Lung microvascular endothelial cell (primary cell): ENCODE results near the gene ERI3. TPM values are rescaled to one million over a fixed set of nuclear protein-coding genes. Genes with fewer than 3 reads are reported as not detected.
A peak's percentile ranks its signal among the peaks of the same experiment; 100 is the strongest.

ENCODE experiments used
- DNase-seq, 2 donors: peaks; one replicate each; pipeline versions ENCODE4 v3.0.0 to v3.0.0-alpha.2; 2010; ENCODE audit warnings: low read depth in 2 of 2
- total RNA-seq: library from RNA; depleted of rRNA; stranded (reverse); fragments of >200 nt; gene quantifications from 2 replicates; pipeline ENCODE4 v1.2.1, GENCODE V29; 2014

Gene ERI3, protein sequence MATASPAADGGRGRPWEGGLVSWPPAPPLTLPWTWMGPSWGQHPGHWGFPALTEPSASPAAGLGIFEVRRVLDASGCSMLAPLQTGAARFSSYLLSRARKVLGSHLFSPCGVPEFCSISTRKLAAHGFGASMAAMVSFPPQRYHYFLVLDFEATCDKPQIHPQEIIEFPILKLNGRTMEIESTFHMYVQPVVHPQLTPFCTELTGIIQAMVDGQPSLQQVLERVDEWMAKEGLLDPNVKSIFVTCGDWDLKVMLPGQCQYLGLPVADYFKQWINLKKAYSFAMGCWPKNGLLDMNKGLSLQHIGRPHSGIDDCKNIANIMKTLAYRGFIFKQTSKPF
- total RNA-seq: 28.8 and 31.9 TPM in 2 replicates

DNA sequence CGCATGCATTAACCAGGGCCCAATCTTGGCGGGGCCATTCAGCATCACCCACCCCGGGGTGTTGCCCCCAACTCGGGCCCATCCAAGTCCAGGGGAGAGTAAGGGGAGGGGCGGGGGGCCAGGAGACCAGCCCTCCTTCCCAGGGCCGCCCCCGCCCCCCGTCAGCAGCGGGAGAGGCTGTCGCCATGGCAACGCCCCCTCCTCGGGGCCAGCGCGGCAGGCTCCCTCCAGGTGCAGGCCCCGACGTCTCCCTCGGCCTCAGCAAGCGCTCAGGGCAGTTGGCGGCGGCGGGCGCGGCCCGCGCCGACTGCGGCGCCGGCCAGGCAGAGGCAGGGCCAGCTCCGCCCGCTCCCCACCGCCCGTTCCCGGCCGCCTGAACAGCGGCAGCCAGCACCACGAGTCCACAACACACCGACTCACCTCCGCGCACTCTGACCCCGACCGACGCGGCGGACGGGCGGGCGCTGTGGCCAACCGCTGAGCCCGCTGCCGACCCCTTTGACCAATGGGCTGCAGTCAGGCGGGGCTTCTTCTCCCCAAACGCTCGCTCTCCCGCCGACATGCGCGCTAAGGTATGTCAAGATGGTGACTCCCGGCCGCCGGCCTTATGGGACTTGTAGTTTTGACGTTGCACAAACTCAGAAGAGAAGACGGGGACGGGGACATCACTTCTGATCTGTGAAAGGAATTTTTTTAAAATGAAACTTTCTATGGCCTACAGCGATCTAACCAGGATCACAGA is at the start of gene ERI3:
Gene ERI3, minus strand, starts transcription at position 418 of the 742 bp plus-strand sequence. Its CDS starts 231 bp downstream, at position 187.
- DNase-seq: peak; percentile 98

- DNase-seq: peak; percentile 48 to 84
Observed at GRCh38 chr1:44401256-44402228, 46.5 kb upstream of the ERI3 start.

DNA sequence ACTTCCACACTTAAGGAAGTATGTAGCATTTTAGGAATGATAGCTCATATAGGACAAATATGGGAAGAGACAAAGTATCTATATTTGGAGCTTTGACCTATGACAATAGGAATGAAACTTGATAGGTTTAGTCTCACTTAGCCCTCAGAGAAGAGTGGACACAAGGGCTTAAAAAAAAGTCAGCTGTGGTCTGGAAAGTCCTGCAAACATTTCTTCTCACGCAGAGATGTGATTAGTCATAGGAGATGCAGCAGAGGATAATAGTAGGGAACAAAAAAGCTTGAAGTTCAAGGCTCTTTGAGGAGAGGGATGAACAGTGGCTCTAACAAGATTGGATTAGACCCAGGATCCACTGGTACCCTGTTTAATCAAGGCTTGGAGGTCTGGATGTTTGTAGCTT is 35.2 kb upstream of the ERI3 start:
- DNase-seq: peak in 1 of 2 donors; percentile 34

- no peak for DNase-seq
Observed at GRCh38 chr1:44389437-44389836, 34.4 kb upstream of the ERI3 start.

- no peak for DNase-seq
Observed at GRCh38 chr1:44388551-44388950, 33.5 kb upstream of the ERI3 start.

GRCh38 chr1:44380666-44381177 is 25.7 kb upstream of the ERI3 start:
- DNase-seq: no peak

GRCh38 chr1:44377925-44378784 is 23.1 kb upstream of the ERI3 start:
- DNase-seq: peak; percentile 66 to 82

DNA sequence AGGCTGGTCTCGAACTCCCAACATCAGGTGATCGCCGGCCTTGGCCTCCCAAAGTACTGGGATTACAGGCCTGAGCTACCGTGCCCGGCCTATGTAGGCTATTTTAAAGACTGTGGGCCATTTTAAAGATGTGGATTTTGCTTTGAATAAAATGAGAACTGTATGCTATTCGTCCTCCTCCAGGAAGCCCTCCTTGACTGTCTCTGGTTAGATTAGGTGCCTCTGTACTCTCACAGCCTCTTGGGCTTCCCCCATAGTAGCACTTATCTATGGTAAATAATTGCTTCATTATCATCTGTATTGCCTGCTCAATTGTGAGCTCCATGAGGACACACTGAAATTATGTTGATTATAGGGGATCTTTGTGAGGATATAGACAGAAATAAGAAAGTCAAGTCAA is 20.5 kb upstream of the ERI3 start:
- no peak for DNase-seq

- DNase-seq: no peak
Observed at GRCh38 chr1:44371206-44371605, 16.1 kb upstream of the ERI3 start.

GRCh38 chr1:44368471-44369151 is 13.6 kb upstream of the ERI3 start:
- DNase-seq: no peak

GRCh38 chr1:44367944-44368343 is 12.9 kb upstream of the ERI3 start:
- no peak for DNase-seq

DNA sequence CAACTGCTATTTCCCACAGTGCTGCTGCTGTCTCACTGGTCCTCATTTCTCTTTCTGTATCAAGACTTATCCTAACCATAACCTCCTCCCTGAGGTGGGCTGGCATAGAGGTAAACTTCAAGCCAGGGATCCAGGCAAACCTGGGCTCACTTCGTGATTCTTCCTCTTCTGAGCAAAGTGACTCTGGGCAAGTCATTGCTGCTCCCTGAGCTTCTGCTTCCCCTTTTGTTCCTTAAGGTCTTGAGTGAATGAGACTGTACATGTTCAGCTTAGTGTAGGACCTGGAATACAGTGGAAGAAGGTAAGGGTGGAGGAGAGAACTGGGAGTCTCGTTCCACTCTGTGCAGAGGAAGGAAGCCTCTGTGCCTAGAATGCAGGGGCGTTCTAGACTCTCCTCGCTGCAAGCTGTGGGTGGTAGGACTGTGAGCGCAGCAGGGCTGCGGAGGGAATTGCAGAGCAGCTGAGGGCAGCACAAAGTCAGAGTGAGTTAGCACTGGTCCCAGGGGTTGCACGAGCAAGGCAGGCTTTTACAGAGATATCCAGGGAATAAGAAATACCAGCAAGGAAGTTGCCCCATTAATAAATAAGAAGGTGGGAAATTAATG is 11.4 kb upstream of the ERI3 start:
- no peak for DNase-seq

DNA sequence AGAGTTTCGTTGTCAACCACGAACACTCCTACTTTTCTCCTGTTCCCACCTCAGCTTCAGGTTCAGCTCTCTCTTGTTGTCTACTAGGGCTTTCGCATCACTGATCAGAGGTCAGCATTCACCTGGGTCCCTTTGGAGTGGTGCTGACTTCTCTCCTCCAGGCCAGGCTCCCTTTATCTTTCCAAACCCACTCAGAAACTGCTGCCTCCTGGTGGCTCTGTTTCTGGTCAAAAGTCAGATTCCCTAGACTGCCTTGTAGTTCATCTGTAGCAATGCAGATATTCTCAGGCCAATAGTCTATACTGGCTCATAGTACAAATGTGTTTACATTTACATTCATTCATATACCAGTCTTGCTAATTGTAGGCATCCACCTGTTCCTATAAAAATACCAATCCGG is 6.4 kb upstream of the ERI3 start:
- peak; percentile 7 to 9 for DNase-seq

- no peak for DNase-seq
Observed at GRCh38 chr1:44359234-44359935, 4.3 kb upstream of the ERI3 start.

DNA sequence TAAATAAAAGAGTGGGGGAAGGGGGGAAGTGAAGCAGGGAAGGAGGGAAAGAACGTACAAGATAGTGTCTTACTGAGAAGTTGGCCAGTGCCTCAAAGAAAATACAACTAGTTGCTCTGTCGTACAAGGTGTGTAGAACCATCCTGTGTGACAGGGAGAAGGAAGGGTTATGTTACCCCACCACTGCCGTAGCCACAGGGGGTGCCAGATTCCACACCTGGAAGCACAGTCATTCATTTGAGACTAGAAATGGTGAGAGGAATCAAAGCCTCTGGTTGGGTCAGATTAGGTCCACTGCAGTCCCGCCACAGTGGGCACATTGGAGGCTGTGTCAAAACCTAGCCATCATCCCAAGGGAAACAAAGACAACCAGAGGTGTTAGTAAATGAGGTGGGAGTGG is 2.7 kb upstream of the ERI3 start:
- DNase-seq: no peak

DNA sequence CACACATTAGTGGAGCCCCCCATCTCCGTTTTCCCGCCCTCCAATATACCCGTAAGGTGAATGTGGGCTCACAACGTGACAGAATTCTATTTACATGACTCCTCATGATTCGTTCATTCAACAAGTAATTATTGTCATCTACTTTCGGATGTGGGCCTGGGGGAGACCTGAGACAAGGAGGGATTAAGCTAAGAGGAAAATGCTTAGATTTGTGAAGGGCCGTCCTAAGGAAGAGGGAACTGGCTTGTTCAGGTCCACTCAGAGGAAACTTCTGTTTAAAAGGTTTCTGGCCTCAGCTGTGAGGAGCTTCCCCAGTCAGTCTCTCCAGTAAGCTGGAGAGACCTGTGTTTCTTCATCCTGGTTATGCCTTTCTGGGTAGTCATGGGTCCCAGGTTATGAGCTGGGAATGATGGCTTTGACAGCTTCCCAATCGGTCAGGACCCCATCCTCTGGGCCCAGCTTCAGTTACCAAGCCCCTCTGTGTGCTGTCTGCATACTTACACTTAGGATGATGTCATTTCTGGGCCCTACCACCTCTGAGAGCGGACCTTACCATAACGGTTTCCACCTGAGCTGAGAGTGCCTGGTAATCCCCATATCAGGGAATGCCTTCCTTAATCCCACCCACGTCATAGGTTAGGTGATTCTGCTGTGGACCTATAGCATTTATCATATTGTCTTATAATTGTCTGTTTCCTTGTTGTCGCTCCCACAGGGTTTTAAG is 687 bp upstream of the ERI3 start:
- DNase-seq: no peak

GRCh38 chr1:44354268-44354839 is 703 bp downstream of the ERI3 start:
- DNase-seq: peak in 1 of 2 donors; percentile 25

- no peak for DNase-seq
Observed at GRCh38 chr1:44353604-44354003, 1.5 kb downstream of the ERI3 start.
